Measurements from ENCODE around the gene CCDC14.
A peak's percentile ranks its signal among the peaks of the same experiment; 100 is the strongest.
"Not testable (repeated sequence)": the region's sequence is repeated elsewhere in the genome, so short reads cannot be mapped to it uniquely, and the experiment has no call there.

CCDC14 gene, protein sequence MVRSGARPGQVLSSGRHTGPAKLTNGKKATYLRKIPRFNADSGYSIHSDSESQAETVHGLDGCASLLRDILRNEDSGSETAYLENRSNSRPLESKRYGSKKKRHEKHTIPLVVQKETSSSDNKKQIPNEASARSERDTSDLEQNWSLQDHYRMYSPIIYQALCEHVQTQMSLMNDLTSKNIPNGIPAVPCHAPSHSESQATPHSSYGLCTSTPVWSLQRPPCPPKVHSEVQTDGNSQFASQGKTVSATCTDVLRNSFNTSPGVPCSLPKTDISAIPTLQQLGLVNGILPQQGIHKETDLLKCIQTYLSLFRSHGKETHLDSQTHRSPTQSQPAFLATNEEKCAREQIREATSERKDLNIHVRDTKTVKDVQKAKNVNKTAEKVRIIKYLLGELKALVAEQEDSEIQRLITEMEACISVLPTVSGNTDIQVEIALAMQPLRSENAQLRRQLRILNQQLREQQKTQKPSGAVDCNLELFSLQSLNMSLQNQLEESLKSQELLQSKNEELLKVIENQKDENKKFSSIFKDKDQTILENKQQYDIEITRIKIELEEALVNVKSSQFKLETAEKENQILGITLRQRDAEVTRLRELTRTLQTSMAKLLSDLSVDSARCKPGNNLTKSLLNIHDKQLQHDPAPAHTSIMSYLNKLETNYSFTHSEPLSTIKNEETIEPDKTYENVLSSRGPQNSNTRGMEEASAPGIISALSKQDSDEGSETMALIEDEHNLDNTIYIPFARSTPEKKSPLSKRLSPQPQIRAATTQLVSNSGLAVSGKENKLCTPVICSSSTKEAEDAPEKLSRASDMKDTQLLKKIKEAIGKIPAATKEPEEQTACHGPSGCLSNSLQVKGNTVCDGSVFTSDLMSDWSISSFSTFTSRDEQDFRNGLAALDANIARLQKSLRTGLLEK

DNA sequence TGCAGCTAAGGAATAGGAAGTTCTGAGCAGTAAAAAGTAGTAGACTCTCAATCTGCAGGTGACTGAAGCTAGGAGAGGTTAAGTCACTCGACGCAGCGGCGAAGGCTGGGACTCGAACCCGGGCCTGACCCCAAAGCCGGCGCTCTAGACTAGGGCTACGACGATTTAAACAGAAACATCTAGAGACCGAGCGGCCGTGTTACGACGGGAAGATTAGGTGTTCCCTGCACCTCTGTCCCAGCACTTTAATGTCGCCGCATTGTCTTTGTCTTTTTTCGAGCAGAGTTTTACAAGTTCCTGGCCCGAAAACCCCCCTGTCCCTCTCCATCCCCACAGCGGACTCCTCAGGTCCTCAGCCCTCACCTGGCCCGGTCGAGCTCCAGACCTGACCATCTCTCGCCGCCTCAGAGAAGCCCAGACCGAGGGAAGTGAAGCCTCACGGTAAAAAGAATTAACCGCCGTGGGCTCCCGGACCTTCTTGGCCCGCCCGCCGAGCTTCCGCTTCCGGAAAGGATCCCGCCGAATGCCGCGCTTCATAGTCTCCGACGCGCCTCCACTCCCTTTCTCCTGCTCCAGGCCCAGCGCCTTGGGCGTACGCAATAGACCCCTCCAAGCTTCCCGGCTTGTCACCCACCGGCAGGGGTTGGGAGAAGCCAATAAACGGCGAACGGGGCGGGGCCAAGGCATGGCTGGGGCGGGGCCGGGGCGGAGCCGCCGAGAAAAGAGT is at the start of gene CCDC14:
Gene CCDC14 (minus strand): TSS at position 449 of the 727 bp plus-strand sequence. CDS start 56 bp downstream, at position 393.
- peak; percentile 60 to 71 for DNase-seq

DNA sequence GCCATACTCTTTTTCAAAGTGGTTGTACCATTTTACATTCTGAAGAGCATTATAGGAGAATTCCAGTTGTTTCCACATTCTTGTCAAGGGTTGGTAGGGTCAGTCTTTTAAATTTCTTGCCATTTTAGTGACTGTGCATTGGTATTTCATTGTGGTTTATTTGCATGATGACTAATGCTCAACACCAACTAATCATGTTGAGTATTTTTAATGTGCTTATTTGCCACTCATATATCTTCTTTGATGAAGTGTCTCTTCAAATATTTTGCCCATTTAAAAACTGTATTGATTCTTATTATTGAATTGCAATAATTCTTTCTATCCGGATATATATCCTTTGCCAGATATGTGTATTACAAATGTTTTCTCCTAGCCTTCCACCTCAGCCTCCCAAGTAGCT is 47.3 kb upstream of the CCDC14 start:
- DNase-seq = not testable (repeated sequence)

DNA sequence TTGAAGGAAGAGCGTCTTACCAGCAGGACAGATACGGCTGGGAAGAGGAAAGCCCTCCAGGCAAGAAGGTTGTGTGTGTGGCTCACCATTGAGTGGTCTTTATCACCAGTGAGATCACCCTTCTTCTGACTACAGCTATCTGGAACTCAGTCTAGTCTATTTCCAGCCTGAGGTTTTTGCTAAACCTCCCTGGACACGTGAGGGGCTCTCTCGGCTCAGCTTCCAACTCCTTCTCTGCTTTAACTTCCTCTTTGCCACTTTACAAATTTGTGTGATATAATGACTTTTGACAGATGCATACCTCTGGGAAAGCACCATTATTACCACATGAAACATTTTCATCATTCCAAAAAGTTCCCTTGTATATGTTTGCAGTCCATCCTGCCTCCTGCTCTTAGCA is 46.2 kb upstream of the CCDC14 start:
- DNase-seq = no peak

DNA sequence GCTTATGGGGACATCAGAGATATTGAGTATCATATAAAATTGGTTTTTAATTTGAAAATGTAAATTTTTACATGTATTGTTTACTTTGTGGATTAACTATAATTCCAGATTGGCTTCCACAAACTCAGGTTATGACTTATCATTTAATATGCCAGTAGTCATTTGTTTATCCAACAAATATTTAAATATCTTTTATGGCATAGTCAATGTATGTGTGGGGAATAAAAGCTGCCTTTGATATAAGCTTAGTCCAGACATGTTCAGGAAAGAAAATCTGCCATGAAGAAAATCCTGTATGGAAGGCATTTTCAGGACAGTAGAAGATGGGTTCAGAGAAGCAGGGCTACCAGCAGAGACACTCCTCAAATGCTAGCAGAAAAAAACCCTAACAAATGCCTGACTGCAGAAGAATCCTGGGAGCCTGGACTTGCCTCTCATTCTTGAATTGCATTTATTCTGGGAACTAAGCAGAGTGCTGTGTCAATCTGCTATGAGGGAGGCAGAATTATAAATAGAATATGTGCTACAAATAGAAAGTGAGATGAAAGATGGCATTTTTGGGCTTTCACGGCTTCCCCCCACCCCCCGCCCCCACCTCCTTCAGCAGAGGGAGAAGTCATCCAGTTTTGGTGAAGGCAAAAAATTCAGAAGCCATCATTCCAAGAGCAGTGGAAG is 41.5 kb upstream of the CCDC14 start:
- not testable (repeated sequence) for DNase-seq

DNA sequence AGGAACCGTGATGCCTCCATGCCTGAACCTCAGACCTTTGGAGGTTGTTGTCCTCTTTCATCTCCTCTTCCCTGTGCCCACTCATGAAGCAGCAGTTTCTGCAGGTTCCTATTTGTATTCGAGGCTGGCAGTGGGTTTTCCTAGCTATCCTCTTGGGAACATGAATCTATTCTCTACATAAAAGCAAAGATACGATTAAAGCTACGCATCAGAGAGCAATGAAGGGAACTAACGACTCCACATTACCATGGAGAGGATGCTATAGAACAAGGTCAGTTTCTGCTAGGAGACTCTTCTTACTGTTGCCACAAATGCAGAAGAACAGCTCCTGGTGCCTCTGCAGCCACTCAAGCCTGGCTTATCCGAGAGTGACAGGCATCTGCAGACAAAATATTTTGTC is 40.3 kb upstream of the CCDC14 start:
- not testable (repeated sequence) for DNase-seq

DNA sequence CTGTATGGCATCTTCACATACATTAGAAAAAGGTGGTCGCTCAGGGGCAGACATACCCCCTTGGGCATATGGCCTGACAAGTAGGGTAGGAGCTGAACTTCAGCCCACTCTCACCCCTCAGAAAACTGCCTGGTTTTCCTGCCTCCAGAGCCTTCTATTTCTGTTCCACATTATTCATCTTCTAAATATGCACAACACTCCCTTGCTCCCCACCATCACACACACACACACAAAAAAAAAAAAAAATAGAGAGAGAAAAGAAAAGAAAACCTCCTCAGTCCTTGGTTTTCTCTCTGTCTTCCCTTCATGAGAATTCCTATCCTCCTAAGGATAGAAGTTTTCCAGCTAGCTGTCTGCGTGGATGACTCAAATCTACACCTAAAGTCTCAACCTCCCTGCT is 36.5 kb upstream of the CCDC14 start:
- DNase-seq = no peak

DNA sequence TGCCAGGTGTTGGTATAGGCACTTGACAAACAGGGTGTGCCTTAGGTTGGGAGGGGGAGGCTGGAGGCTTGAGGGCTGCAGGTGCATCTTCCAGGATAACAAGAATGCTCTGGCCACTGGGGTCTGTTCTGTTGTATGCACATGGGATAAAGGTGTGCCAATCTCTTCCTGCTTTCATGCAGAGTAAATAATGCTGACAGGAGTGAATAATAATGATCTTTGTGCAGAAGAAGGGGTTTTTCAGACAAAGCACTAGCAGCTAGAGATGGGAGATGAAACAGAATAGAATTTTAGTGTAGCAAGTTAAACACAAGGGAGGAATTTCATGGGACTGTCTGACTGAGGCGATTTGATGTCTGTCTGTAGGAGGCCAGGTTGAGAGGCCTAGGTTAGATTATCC is 32.8 kb upstream of the CCDC14 start:
- DNase-seq = no peak

DNA sequence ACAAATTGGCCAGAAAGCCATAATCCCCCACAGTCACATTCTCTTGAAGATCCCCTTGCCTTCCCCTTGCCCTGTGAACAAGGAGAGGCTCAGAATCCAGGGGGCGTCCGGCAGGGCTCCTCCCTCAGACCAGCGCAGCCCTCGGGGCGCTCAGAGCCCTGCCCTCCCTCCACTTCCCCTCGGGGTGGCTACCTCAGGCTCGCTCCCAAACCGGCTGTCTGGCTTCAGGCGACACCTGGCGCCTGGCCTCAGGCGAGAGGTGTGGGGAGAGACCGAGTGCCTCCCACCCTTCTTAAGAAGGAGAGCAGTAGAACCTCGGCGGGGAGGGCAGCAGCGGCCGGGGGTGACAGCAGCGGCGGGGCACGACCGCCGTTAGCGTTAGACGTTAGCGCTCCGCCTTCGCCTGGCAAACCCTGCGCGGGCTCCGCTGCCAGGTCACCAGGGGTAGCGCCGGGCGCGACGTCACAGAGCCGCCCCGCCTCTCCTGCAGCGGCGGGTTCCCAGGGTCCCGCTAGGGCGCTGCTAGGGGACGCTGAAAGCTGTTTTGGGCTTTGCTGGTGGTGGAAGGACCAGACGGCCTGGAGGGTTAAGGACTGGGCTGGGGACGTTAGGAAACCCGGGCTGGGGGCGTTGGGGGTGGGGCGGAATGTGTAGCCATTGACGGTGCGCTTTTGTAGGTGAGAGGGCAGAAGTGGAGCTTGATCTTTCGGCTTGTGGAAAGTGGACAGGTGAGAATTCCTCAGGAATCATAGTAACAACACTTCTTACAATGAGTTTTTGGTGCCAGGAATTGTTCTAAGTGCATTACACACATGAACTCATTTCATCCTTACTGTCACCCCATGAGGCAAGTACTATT is 30.9 kb upstream of the CCDC14 start, which contains the start of gene ROPN1:
Gene ROPN1 (minus strand): TSS at position 395 of the 859 bp plus-strand sequence. CDS start 11,643 bp downstream, outside the sequence.
- DNase-seq = not testable (repeated sequence)

DNA sequence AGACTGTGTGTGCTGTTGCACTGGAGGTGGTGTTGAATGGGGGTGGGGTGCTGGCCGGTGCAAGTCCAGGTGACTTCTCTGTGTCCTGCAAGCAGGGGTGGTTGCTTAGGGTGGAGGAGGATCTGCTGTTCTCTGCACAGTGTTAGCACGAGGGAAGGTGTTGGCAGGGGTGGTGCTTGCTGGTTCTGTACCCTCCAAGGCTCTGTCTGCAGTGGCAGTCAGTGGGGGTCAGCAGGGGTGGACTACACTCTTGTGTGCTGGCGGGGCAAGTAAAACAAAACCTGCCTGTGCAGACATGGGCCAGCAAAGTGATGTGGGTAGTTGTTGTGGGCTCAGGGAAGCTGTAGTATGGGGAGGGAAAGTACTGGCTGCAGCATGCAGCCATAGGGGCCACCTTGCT is 25.4 kb upstream of the CCDC14 start:
- DNase-seq = no peak

DNA sequence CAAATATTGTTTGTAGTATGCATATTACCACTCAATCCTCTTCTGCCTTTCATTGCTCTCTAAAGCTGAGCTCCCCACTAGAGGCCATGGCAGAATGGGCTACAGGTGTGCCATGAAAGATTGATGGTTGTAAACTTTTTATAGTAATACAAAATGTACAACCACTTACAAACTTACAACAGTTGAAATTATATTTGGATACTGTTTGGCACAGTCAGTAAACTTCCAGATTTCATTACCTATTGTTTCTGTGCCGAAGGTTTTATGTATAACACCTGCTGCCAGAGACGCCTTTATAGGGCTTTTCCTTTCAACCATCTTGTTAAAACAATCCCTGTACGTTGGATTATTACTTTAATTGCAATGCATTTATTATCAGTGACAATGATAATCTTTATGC is 23.9 kb upstream of the CCDC14 start:
- DNase-seq = no peak

DNA sequence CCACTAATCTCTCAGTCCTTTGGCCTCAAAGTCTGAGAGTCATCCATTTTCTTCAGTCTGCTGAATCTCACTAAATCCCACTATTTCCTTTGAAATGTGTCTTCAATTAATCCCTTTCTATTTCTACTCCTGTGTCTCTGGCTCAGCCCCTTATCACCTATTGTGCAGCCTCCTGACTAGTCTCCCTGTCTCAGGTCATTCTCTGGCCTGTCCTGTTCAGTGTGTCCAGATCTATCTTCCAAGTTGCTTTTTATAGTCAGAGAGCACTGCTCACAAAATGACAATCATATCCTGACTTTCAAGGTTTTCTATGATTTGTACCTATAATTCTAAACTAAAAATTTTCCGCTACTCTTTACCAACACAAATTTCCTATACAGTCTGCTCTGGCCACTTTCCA is 23.3 kb upstream of the CCDC14 start:
- no peak for DNase-seq

DNA sequence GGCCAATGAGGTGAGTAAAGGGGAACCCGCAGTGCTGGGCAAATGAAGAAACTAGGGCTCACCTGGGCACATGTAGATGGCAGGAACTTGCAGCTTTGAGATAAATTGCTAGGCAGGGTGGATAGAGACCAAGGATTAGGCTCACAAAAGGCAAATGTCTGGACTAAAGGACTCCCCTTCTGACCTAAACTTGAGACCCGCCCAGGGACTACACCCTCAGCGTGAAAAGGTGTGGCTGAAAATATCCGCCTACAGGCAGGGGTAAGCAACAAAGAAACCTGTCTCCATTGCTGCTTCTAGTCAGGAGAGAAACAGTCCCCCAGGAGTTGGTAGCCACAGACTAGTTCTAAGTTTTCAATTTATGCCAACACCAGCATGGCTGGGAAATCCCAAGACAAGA is 20.3 kb upstream of the CCDC14 start:
- DNase-seq = not testable (repeated sequence)

DNA sequence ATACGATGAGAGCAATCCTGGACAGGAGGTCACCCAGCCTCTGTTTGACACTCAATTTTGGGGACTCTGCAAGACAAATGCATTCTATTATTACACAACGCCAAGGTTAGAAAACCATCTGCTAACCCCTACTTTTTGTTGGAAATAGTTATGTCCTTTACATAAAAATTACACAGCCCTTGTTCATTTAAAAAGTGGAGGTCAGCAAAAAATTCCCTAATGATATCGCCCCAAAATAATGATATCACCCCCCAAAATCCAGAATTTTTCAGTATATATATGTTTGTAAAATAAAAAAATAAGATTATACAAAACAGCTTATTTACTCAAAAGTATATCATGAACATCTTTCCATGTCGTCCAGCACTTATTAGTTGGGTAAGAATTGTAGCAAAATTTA is 19.5 kb upstream of the CCDC14 start:
- DNase-seq = no peak

DNA sequence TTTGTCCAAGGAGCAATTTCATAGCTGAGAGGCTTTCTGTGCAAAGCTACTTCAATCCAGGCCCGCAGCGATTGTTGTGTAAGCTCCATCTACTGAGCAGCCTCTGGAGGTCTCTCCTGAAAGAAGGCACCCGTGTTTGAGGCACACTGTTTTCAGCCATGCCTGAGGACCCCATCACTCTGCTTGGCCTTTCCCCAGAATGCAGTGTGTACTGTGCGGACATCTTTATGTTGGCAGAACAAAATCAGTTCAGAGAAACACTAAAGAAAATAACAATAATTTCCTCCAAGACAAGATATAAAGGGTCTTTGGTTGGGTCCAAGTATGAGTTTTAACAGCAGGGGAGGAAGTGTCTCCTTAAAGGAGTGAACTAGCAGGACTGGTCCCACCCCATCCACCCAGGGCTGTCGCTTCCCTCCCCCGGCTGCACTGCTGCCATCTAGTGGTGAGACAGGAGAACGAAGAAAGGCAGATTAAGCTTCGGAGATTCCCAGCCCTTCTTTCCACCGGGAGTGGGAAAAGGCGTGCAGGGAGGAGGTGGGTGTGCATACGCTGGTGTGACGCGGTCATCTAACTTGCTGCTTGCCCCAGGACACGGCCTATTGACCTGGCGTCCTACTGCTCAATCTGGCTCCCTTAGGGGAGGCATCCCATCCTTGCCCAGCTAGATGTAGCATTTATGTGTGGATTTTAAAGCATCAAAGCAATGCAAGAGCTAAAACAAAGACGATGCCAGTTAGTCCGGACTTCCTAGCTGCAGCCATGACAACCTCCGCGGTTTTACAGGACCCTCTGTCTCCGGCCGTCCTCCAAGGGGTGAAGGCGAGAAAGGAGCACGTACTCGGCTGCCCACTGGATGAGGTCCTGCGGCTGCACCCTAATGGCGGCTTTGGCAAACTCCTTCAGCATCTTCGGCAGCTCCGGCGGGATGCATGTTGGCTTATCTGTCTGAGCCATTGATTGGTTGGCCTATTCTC is 18.8 kb upstream of the CCDC14 start:
- DNase-seq = not testable (repeated sequence)

DNA sequence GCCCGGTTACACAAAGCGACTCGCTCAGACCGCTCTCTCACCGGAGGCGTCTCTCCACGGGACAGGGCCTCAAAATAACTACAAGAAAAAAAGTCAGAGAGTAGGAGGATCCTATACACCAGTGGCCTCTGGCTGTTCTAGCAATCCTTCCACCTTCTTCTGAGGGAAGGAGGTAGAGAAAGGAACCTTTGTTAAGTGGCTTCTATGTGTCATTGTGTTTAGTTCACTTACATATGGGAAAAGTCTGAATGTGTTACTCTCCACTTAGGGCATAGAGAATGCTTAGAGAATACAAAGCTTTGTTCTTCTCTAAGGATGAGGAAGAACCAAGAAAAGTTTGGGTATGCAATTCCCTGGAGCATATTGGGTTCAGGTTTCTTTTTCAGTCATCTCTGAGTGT is 15.9 kb upstream of the CCDC14 start:
- not testable (repeated sequence) for DNase-seq

DNA sequence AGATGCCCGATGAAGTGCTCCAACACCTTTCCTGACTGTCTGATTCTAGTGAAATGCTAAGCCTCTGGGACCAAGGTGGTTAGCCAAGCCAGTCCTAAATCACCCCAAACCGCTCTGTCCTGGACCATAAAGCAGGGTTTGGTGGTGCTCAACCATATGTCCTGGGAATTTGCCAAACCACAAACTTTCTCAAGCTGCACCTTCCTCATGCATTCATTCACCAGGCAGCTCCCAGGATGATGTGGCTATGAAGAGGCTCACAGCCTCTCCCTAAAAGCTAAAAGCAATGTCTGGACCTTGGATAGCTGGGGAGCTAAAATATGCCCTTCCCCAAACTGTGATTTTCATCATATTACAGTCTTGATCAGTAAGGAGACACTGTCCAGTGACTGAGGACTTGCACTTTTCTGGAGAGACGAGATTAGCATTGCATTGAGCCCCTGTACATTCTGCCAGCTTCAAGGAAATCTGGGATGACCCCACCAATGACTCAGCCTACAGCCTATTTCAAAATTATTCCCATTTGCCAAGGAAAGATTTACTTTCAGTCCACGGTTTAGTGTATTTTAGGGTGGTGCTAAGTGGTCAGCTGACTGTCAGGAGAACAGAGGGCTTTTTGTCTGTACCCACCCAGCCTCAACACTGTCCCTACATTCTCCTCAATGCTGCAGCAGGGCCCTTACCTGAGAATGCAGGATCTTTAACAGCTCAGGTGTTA is 15.3 kb upstream of the CCDC14 start:
- DNase-seq = not testable (repeated sequence)

DNA sequence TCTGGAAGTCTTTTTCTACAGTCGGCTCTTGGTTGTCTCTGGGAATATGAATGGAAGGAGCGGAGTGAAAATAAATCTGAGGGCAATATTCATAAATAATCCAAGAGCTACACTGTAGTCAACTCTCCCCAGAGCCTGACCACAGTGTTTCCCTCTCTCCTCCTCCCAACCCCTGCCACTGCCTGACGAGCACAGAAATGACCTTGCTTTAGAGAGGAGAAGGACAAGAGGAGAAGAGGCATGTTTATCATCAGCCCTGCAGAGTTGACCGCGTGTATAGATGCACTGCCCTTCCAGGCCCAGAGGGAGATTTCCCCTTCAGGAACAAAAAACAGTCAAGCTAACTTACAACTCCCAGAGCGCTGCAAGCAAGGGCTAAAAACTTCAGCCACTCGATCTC is 14.0 kb upstream of the CCDC14 start:
- not testable (repeated sequence) for DNase-seq

DNA sequence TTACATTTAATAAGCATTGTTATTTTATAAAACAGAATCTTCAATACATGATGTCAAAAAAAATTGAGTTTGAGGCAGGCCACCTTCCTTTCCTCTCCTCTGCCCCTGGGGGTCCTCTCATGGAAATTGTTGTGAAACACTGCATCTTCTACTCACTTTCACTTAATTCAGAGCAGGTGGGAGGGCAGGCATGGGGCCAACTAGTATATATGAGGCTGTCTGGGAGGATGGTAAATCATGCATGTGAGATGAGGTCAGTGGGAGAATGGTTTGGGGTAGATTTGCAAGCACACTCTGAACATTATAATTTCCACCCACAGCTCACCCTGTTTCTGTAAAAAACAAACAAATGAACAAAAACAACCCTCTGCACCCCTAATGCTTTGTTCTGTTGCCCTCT is 10.4 kb upstream of the CCDC14 start:
- no peak for DNase-seq

DNA sequence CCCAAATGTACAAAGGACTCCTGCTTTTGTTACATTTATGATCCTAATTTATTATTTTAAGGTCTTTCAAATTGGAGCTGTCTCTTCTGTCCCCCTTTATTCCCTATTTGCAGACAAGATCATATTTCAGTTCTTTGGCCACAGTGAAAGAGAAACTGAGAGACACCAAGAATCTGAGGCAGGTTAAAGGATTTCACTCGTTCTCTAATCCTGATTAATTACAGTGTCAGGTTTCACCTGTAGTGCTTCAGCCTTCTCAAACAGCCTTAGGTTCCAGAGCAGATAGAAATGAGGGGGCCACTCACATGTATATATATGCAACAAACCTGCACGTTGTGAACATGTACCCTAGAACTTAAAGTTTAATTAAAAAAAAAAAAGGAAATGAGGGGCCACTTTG is 6.2 kb upstream of the CCDC14 start:
- not testable (repeated sequence) for DNase-seq

All from activated CD4-positive, alpha-beta T cell treated with anti-CD3 and anti-CD28 coated beads, Interleukin-2, amount 50 U/mL, for 4 hours (primary cell).